Tibial nerve (tissue), 4 donors: ENCODE data around the gene DGKI.

ENCODE experiments used
- CTCF ChIP-seq, 5 experiments: fragments of 200-600 bp in 3 of 5; fragments of 450-650 bp in 2 of 5; sonication (generic) in 3 of 5; IDR thresholded peaks; one replicate each; pipeline ENCODE4 v1.5.1; 2016 to 2019; ENCODE audit warnings: antibody characterized with exemption in 5 of 5, mild to moderate bottlenecking in 3 of 5, moderate library complexity in 2 of 5
- EP300 ChIP-seq, 2 donors: sonication (generic); formaldehyde crosslinking; IDR thresholded peaks; one replicate each; pipeline ENCODE4 v1.6.1; 2017; ENCODE audit warnings: antibody characterized with exemption in 2 of 2, mild to moderate bottlenecking in 1 of 2

- no peak for TF ChIP-seq CTCF (IDR thresholded peaks at IDR 0.05)
- TF ChIP-seq EP300 (IDR thresholded peaks at IDR 0.05) = no peak
Measured at GRCh38 chr7:137655804-137656203, 191.0 kb downstream of the DGKI start.
